ELF-1 (cell line): ENCODE measurements around the gene GPC6.
"Not testable (repeated sequence)": the region's sequence is repeated elsewhere in the genome, so short reads cannot be mapped to it uniquely, and the experiment has no call there.

ENCODE experiments used
- DNase-seq: peaks from one replicate; pipeline ENCODE4 v3.0.0-alpha.2; 2016; ENCODE audit warnings: low read depth, low spot score

Gene GPC6

DNA sequence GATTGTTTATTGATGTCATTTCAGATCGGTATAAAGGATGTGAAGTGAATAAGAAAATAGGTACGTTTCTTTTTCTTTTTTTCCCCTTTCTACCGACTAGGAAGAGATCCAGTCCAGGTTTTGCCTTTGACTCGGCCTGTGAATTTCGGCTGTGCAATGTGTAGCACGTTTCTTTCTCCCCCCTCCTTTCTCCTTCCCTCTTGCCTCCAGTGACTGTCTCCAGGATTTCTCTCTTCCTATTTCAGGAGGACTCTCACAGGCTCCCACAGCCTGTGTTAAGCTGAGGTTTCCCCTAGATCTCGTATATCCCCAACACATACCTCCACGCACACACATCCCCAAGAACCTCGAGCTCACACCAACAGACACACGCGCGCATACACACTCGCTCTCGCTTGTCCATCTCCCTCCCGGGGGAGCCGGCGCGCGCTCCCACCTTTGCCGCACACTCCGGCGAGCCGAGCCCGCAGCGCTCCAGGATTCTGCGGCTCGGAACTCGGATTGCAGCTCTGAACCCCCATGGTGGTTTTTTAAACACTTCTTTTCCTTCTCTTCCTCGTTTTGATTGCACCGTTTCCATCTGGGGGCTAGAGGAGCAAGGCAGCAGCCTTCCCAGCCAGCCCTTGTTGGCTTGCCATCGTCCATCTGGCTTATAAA, at the start of gene GPC6:
Gene GPC6, plus strand, starts transcription at position 185 of the 657 bp plus-strand sequence.
- peak; percentile 82 for DNase-seq

DNA sequence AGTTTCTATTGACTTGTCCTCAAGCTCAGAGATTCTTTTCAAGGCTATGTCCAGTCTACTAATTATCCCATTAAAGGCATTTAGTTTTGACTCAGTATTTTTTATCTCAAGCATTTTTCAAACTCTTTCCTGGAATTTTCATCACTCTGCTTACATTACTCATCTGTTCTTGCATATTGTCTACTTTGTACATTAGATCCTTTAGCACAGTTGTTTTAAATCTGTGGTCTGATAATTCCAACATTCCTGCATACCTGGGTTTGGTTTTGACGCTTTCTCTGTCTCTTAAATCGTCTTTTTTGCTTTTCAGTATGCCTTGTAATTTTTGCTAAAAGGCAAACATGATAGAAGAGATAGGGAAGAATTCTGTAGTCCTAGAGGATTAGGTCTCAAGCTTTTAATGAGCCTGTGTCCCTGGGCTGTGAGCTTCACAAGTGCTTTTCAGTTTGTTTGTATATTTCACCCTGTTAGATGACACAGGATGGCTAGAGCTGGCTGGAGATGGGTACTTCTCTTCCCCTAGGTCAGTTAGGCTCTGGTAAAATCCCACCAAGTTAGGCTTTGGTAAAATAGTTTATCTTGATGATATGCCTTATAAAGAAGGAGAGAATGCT, 46.1 kb upstream of the GPC6 start:
- no peak for DNase-seq

DNA sequence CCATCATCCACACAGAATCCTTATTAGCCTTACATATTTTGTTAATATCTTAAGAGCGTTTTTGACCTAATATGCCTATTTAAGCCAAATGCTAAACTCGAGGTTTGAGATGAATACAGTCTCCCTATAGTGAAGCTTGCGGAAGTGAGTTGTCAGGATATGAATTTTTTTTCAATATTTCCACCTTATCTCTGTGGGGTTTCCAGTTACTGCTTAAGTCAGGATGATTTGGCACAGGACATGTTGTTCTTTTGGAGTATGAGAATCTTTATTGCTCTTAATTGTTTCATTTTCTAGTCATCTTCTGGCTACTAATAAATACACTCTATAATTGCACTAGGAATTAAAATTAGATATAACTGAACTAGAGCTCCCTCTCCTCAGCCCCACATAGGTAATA, 44.2 kb upstream of the GPC6 start:
- no peak for DNase-seq

DNA sequence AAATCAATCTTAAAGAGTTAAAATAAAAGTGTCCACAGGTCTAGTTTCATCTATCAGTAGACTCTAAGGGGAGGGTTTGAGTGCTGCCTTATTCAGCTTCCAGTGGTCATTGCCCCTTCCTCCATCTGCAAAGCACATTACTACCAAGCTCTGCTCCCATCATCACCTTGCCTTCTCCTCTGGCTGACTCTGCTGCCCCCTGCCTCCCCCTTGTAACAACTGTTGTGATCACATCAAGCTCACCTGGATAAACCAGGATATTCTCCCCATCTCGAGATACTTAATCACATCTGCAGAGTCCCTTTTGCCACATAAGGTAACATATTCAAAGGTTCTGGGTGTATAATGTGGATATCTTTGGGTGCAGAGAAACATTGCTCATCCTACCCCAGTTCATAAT, 43.3 kb upstream of the GPC6 start:
- no peak for DNase-seq

DNA sequence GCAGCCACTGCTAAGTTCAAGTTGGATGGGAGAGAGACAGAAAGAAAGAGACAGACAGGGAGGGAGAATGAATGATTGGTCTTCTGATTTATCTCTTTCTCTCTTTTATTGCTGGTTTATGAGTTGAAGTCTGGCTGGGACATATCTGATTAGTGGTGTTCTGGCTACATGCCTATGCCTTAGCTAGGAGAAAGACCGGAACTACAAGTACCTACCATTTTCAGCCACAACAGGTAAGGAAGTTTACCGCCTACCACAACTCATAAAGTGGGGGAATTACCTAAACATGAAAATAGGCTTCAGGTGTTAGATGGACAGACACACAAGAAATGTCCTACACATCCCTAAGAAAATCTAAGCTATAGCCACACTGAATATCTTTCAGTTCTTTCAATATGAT, 36.6 kb upstream of the GPC6 start:
- no peak for DNase-seq

DNA sequence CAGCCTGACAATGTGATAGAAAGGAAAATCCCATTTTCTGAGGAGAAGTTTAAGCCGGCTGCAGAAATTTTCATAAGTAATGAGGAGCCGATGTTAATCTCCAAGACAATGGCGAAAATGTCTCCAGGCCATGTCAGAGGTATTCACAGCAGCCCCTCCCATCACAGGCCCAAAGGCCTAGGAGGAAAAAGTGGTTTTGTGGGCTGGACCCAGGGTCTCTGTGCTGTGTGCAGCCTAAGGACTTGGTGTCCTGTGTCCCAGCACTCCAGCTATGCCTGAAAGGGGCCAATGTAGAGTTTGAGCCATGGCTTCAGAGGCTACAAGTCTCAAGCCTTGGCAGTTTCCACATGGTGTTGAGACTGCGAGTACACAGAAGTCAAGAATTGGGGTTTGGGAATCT, 32.9 kb upstream of the GPC6 start:
- no peak for DNase-seq

DNA sequence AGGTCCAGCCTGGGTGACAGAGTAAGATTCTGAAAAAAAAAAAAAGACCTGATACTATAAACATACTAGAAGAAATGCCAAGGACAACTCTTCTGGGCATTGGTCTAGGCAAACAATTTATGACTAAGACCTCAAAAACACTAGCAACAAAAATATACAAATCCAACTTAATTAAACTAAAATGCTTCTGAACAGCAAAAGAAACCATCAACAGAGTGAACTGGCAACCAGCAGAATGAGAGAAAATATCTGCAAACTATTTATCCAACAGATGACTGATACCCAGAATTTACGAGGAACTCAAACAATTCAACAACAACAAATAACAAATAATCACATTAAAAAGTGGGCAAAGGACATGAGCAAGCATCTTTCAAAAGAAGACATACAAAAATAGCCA, 26.8 kb upstream of the GPC6 start:
- DNase-seq = no peak

DNA sequence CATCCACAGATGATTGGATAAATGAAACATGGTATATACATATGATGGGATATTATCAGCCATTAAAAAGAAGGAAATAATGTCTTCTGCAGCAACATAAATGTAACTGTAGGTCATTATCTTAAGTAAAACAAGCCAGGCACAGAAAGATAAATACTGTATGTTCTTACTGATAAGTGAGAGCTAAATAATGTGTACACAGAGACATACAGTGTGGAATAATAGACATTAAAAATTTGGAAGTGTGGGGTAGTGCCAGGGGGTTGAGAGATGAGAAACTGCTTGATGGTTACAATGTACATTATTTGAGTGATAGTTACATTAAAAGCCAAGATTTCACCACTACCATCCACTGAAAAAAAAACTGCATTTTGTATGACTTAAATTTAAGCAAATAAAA, 26.0 kb upstream of the GPC6 start:
- DNase-seq = no peak

DNA sequence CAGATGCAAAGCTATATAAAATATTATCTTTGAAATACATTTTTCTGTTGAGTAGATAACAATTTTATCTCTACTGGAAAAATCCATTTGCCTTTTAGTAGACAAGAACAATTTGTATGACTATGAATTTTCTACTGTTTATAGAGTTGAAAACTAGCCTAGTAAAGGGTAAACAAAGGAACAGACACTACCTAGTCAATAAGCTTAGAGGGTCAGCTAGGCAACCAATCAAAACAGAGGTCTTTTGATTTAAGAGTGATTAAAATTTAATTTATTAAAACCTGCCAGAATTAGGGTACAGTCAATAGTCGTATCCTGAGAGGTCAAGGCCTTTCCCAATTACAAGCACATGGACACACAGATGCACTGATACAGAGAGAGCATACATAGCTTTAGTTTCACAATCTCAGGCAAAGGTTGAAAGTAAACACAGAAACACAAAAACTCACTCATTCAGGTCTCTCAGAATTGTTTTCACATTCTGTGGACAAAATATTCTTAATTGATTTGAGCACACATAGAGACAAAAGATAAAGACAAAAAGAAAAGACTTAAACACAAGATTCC, 24.5 kb upstream of the GPC6 start:
- no peak for DNase-seq

DNA sequence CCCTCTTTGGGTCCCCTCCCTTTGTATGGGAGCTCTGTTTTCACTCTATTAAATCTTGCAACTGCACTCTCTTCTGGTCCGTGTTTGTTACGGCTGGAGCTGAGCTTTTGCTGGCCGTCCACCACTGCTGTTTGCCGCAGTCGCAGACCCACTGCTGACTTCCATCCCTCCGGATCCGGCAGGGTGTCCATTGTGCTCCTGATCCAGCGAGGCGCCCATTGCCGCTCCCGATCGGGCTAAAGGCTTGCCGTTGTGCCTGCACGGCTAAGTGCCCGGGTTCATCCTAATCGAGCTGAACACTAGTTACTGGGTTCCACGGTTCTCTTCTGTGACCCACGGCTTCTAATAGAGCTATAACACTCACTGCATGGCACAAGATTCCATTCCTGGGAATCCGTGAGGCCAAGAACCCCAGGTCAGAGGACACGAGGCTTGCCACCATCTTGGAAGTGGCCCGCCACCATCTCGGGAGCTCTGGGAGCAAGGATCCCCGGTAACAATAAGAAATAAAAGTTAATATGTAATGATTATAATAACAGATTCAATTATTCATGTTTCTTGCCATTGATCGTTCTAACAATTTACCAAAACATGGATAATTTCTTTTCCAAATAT, 19.7 kb upstream of the GPC6 start:
- DNase-seq = not testable (repeated sequence)

DNA sequence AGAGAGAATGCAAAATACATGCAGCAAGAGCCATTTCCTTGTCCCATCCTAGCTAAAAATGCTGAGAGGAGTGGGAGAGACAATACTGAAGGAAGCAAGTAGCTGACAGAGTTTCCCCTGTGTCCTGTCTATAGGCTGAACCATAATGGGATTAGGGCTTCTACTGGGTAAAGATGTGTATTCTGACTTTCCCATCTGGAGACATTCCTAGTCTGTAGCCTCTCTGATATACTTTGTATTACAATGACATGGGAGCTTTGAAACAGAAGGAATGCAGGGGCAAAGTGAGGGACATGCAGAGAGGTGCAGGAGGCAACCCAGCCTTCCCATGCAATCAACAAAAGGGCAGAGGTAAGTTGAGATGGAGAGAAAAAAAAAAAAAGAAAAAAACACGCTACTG, 10.5 kb upstream of the GPC6 start:
- peak; percentile 71 for DNase-seq

DNA sequence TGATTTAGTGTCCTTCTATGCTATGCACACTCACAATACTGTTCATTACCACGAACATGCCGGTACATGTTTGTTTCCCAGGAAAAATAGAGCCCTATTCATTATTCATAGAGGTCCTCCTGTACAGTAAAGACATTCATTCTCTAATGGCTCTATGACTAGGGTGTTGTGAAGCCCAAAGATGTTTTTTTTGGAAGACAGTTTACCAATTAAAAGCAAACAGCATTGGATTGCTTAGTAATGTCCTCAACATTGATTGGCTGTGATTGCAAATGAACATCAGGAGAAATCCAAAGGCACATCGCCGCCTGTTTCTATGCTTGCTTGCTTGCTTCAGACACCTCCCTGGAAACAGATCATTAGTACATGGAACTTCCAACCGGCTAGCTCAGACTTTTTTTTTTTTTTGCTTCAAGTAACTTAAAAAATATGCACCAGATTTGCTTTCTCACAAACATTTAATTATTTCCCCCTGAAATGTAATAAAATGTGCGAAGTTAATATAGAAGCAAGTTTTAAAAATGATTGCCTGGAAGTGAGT, 8.8 kb upstream of the GPC6 start:
- no peak for DNase-seq

DNA sequence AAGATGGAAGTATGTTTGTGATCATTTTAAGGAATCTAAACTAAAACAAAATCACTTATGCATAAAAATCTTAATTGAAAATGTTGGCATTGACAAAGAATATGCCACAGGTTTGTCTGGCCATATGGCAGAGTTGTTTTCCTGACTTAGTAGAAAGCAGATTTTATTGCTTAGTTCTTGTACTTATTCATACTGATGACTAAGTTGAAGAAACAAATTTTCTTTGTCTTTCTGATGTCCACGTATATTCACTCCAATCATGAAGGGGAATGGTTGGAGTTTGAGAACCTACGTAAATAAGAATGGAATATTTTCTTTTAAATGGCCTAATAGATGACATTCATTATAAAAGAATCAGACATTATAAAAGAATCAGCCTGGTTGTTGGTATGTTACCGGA, 8.0 kb upstream of the GPC6 start:
- DNase-seq = no peak

DNA sequence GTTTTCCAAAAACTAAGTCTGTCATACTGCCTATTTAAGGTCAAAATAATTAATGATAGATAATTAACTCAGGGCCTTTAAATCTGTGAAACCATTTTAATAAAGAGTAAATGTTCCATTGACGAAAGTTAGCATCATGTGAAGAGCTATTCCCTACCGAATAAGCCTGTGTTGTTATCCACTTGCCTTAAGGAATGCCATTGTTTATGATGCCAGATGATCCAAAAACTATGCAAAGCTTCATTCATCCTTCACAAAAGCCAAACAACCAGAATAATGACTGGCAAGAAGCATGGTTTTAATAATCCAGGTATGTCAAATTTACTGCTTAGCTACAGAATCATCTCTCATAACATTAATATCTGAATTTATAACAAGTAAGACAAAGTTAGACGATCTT, 6.5 kb upstream of the GPC6 start:
- no peak for DNase-seq

DNA sequence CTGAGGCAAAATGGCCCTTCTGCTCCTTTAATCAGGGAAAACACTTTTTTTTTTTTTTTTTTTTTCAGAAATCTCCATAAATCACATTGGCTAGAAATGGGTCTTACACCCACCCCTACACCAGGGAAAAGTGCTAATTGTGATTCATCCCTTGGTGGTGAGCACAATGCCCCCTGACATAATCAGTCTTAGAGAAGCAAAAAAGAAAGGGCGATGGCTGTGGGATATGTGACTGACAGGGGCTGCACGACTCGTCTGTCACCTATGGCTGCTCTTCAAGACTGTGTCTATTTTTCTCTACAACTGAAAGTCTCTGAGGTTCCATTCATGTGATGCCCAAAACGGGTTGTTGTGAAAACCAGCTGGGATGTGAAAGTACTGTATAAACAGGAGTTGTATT, 3.6 kb upstream of the GPC6 start:
- peak; percentile 17 for DNase-seq

DNA sequence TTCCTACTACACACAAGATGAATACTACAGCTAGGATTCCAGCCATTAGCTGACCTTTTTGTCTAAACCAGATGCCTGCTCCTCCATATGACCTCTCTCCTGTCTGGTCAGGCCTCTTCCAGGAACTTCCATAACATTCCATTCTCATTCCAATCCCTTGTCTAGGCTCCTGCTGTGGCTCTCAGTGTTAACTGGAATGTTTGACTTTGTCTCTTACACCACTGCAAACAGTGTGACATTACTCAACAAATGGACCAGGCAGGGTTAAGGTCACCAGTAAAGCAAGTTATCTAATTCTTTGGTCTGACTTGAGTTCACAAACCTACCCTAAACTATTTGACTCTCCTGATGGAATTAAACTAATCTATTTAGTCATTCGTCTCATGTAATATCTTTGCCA, 2.1 kb upstream of the GPC6 start:
- peak; percentile 90 for DNase-seq

DNA sequence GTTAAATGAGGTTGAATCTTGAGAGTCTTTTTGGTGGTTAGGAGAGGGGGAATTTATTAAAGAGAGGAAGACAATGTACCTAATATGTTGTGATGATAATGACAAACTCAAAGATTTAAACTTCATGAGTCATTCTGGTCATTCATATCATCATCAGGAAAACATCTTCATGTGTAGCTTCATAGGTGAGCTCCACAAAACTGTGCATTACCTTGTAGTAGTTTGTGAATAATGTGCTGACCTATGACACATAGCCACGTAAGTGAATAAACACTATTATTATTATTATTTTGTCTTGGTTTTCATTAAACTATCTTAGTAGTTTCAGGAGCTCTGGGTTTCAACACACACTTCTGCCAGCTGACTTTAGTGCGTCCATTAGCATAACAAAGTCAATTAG, 997 bp upstream of the GPC6 start:
- no peak for DNase-seq

DNA sequence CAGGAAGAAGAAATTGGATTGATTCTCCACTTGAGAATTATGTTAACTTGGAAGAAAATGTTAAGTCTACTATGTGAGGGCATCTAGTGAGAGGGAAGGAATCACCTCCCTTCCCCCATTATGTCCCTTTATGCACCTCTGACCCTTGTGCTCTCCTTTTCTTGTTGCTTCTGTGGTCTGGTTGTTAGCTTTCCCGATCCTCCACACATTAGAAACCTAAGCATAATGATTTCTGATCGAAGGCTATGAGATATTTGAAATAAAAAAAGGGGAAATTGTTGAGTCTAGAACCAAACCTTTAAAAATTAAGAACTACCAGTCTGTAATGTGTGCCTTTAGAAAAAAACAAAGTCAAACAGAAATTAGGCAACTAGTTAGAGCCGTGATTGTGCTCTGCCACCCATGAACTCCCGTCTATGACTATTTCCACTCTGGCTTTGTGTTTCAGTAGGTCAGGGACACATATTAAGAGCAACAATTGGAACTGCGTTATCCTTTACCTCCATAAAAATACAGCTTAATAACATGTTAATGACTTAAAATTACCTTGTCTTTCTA, 463 bp upstream of the GPC6 start:
- DNase-seq = peak; percentile 21

DNA sequence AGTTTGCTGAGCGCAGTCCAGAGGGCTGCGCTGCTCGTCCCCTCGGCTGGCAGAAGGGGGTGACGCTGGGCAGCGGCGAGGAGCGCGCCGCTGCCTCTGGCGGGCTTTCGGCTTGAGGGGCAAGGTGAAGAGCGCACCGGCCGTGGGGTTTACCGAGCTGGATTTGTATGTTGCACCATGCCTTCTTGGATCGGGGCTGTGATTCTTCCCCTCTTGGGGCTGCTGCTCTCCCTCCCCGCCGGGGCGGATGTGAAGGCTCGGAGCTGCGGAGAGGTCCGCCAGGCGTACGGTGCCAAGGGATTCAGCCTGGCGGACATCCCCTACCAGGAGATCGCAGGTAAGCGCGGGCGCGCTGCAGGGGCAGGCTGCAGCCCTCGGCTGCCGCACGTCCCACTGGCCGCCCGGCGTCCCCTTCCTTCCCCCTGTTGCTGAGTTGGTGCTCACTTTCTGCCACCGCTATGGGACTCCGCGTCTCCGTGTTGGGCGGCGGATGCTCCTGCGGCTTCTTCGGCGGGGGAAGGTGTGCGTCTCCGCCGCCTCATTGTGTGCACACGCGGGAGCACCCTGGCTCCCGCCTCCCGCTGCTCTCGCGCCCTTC, 772 bp downstream of the GPC6 start:
- DNase-seq = peak; percentile 79

DNA sequence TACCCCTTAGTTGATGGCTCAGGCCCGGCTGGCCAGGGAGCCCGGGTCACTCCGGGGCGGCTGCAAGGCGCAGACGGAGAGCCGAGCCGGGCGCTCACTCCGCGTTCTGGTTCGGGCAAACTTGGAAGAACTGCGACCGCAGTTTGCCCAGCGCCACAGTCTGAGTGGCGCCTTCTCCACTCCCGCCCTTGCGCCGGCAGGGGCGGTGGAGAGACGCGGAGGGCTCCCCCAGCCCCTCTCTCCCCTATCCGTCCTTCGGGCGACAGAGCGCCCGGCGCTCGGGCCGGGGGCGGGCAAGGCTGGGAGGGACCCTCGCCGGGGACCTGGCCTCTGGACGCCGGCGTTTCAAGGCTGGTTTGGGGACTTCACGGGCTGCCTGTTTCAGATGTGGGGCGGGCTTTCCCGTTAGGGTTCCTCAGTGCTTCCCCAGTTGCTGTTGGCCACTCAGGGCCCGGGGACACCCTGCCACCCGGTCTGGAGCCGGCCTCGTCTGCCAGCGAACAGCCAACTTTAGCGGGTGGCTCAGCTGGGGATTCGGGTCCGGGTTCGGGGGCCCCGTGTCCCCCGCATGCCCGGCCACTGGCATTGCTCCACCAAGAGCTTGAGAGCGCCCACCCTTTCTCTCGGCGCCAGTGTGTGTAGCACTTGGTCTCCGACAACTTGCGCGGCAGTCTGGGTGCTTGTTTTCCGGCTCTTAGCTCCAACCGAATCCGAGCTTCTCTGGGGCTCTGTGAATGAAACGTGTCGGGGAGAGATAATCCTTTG, 1.5 kb downstream of the GPC6 start:
- DNase-seq = peak; percentile 92

DNA sequence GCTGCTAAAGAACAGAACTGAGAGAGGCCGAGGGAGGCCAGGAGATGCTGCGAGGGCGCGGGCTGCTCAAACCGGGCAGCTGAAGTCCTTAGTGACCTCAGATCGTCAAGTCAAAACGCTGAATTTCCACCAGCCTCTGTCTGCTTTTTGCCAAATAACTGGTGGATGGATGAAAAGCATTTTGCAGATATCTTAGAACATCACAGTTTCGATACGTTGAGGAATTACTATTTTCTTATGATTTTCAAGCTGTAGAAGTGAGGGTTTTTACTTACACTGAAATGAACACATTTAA, 2.0 kb downstream of the GPC6 start:
- DNase-seq = no peak
